Keratinocyte (primary cell): ENCODE data around the gene DCAF11. TPM values are rescaled to one million over a fixed set of nuclear protein-coding genes. Genes with fewer than 3 reads are reported as not detected.

Source experiments
- DNase-seq: peaks from one replicate; pipeline ENCODE4 v3.0.0-alpha.2; 2011; ENCODE audit warnings: low read depth, missing footprints, low spot score
- FAIRE-seq: peaks from 2 replicates; lab custom pipeline; 2011; peaks lifted over from hg19 to GRCh38; lab: Jason Lieb, UNC
- H2AFZ ChIP-seq: 2 replicates; pipeline ENCODE4 v1.6.0; 2012; ENCODE audit warnings: low read length, control low read depth, inconsistent platforms; ENCODE audit not compliant: control insufficient read depth
- H3K27ac ChIP-seq: 2 replicates; pipeline ENCODE4 v1.5.1; 2011; ENCODE audit warnings: low read length; ENCODE audit not compliant: control insufficient read depth, insufficient read depth
- H3K27me3 ChIP-seq: 3 replicates; pipeline ENCODE4 v1.6.0; 2011; ENCODE audit warnings: low read length; ENCODE audit not compliant: control insufficient read depth, insufficient read depth; ENCODE audit errors: extremely low read depth
- H3K36me3 ChIP-seq, 2 experiments: 2 replicates in 1 of 2; 3 replicates in 1 of 2; pipeline ENCODE4 v1.5.1; 2011; ENCODE audit warnings: low read length in 2 of 2, mild to moderate bottlenecking in 1 of 2; ENCODE audit not compliant: control insufficient read depth in 2 of 2, insufficient read depth in 2 of 2; ENCODE audit errors: extremely low read depth in 1 of 2
- H3K4me1 ChIP-seq: 3 replicates; pipeline ENCODE4 v1.5.1; 2011; ENCODE audit warnings: low read length; ENCODE audit not compliant: control insufficient read depth, insufficient read depth; ENCODE audit errors: extremely low read depth
- H3K4me2 ChIP-seq: 3 replicates; pipeline ENCODE4 v1.6.0; 2011; ENCODE audit warnings: low read depth, low read length; ENCODE audit not compliant: control insufficient read depth, insufficient read depth; ENCODE audit errors: extremely low read depth
- H3K4me3 ChIP-seq, 3 experiments: fragments of 200-600 bp in 1 of 3; sonication (generic) in 1 of 3; 2 replicates in 2 of 3; 3 replicates in 1 of 3; pipeline ENCODE4 v1.5.1; 2011 to 2016; ENCODE audit warnings: low read length in 3 of 3, mild to moderate bottlenecking in 3 of 3, control low read depth in 2 of 3, inconsistent platforms in 1 of 3, low read depth in 1 of 3, mixed read lengths in 1 of 3, mixed run types in 1 of 3, moderate library complexity in 1 of 3; ENCODE audit not compliant: control insufficient read depth in 2 of 3, insufficient read depth in 2 of 3; ENCODE audit errors: extremely low read depth in 1 of 3
- H3K79me2 ChIP-seq: 2 replicates; pipeline ENCODE4 v1.6.0; 2012; ENCODE audit warnings: low read length; ENCODE audit not compliant: control insufficient read depth, insufficient read depth
- H3K9ac ChIP-seq: 3 replicates; pipeline ENCODE4 v1.6.0; 2011; ENCODE audit warnings: low read length; ENCODE audit not compliant: control insufficient read depth, insufficient read depth; ENCODE audit errors: extremely low read depth
- H3K9me1 ChIP-seq: 3 replicates; pipeline ENCODE4 v1.6.0; 2011; ENCODE audit warnings: low read length; ENCODE audit not compliant: control insufficient read depth, insufficient read depth; ENCODE audit errors: extremely low read depth
- H3K9me3 ChIP-seq: 2 replicates; pipeline ENCODE4 v1.5.1; 2012; ENCODE audit warnings: low read depth, low read length; ENCODE audit not compliant: control insufficient read depth
- H4K20me1 ChIP-seq: 3 replicates; pipeline ENCODE4 v1.6.0; 2011; ENCODE audit warnings: low read length; ENCODE audit not compliant: control insufficient read depth, insufficient read depth; ENCODE audit errors: extremely low read depth
- EZH2 ChIP-seq: IDR thresholded peaks from one replicate; pipeline ENCODE4 v1.6.1; 2012; ENCODE audit warnings: inconsistent platforms, mild to moderate bottlenecking, low read length, moderate library complexity
- dilution Hi-C: fragments of 300-500 bp; cut with MboI; formaldehyde crosslinking; loops from one replicate; pipeline ENCODE4 v1.7.0; 2020; ENCODE audit warnings: low sequenced_read_pairs; ENCODE audit not compliant: extremely low pct_ligation_motif_present
- polyA plus RNA-seq, 5 experiments: library from polyadenylated mRNA; depleted of rRNA in 3 of 5; stranded (reverse) in 3 of 5; stranded (forward) in 1 of 5; unstranded in 1 of 5; fragments of >200 nt; gene quantifications; 1 replicate in 1 of 5; 2 replicates in 3 of 5; 3 replicates in 1 of 5; pipeline versions ENCODE4 v1.2.1 to v1.2.3, GENCODE V29; 2011 to 2012; ENCODE audit warnings: missing spikeins in 2 of 5, low read depth in 1 of 5, low replicate concordance in 1 of 5
- TF ChIP-seq, protein P1 (sequence below), 3 experiments: IDR thresholded peaks in 1 of 3; conservative IDR thresholded peaks in 1 of 3; optimal IDR thresholded peaks in 1 of 3; 2 replicates in 2 of 3; 3 replicates in 1 of 3; pipeline versions ENCODE3 to v1.5.1; 2011; ENCODE audit warnings: low read length in 3 of 3, mild to moderate bottlenecking in 3 of 3, moderate library complexity in 2 of 3, control low read depth in 1 of 3, inconsistent platforms in 1 of 3; ENCODE audit not compliant: insufficient read depth in 2 of 3; ENCODE audit errors: extremely low read depth in 1 of 3

The DCAF11 gene
- polyA plus RNA-seq, 1 donor (not counting 4 experiments of a cell fraction or from before 2014, with no cell fraction given): 25.9 TPM

DNA sequence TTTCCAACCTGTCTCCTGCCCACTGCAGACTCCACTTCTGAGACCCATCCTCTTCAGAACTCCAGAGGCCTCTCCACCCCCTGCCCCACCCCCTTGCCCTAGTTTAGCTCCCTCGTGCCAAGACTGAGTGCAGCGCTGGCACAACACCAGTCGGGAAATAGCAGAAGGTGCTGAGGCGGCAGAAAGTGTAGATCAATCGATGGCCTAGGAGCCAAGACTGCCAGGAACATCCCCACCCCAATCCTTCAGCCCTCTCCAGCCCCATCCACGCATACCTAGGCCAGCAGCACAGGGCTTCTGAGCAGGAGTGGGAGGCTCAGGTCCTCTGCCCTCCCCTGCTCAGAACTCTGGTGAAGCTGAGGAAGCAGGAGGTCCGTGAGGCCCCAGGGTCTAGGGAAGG is 42.1 kb upstream of the DCAF11 start:
- no peak overlapping the region for H3K4me3 ChIP-seq
- no peak for TF ChIP-seq EZH2
- TF ChIP-seq, protein P1, sequence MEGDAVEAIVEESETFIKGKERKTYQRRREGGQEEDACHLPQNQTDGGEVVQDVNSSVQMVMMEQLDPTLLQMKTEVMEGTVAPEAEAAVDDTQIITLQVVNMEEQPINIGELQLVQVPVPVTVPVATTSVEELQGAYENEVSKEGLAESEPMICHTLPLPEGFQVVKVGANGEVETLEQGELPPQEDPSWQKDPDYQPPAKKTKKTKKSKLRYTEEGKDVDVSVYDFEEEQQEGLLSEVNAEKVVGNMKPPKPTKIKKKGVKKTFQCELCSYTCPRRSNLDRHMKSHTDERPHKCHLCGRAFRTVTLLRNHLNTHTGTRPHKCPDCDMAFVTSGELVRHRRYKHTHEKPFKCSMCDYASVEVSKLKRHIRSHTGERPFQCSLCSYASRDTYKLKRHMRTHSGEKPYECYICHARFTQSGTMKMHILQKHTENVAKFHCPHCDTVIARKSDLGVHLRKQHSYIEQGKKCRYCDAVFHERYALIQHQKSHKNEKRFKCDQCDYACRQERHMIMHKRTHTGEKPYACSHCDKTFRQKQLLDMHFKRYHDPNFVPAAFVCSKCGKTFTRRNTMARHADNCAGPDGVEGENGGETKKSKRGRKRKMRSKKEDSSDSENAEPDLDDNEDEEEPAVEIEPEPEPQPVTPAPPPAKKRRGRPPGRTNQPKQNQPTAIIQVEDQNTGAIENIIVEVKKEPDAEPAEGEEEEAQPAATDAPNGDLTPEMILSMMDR (optimal IDR thresholded peaks at IDR 0.05 in 1 of 3, IDR thresholded peaks at IDR 0.05 in 1 of 3, conservative IDR thresholded peaks at IDR 0.05 in 1 of 3; ENCODE audit: extremely low read depth in 1 of 3, insufficient read depth in 2 of 3, low read length in 3 of 3): no peak
- no peak overlapping the region for H3K9ac ChIP-seq
- peaks cover 32% of the 10 kb centered on the region for H3K27me3 ChIP-seq
- no peaks in the 10 kb centered on the region for H3K4me1 ChIP-seq
- no peak overlapping the region for H3K27ac ChIP-seq
- H2AFZ ChIP-seq: no peak overlapping the region
- H3K36me3 ChIP-seq: no peaks in the 10 kb centered on the region
- dilution Hi-C loops: no loop called here
- H3K9me1 ChIP-seq: no peaks in the 10 kb centered on the region
- no peaks in the 10 kb centered on the region for H3K79me2 ChIP-seq
- no peaks in the 10 kb centered on the region for H3K9me3 ChIP-seq
- H4K20me1 ChIP-seq: no peaks in the 10 kb centered on the region
- no peak for DNase-seq
- H3K4me2 ChIP-seq: no peak overlapping the region
- no peak for FAIRE-seq

DNA sequence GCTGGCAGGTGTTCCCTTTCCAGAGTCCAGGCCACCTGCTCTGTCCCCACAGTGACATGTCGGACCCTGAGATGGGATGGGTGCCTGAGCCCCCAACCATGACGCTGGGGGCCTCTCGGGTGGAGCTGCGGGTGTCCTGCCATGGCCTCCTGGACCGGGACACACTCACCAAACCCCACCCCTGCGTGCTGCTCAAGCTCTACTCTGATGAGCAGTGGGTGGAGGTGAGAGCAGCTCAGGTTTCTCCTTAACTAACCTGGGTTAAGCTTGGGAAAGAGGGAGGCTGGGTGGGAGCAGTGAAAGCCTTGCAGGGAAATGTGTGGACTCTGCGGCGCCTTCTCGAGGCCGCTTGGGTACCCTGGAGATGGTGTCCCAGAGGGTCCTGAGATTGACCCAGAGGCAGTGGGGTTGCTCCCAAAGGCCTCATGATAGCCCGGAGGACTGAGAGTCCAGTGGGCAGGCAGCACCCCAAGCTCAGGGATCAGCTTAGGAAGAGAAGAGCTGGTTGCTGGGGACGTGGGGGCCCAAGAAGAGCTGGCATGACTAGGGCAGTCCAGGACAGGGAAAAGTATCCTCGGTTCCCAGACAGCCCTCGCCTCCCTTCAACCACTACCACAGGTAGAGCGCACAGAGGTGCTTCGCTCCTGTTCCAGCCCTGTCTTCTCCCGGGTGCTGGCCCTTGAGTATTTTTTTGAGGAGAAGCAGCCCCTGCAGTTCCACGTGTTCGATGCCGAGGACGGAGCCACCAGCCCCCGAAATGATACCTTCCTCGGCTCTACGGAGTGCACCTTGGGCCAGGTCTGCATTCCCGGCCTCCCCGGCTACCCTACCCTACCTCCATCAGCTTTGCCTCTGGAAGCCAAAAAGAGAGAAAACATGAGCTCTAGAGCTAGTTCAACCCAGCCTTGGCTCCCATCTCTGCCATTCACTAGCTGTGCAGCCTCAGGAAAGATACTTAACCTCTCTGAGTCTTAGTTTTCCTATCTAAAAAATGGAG is 41.4 kb upstream of the DCAF11 start:
- Histone ChIP-seq H2AFZ (no peak overlapping the region), H3K79me2 (no peaks in the 10 kb centered on the region), H3K9me1 (no peaks in the 10 kb centered on the region), H3K36me3 (no peaks in the 10 kb centered on the region), H3K9ac (no peak overlapping the region), H3K27ac (no peak overlapping the region), H3K4me3 (no peak overlapping the region), H3K27me3 (peaks cover 27% of the 10 kb centered on the region), H3K4me2 (no peak overlapping the region), H3K4me1 (no peaks in the 10 kb centered on the region), H4K20me1 (no peaks in the 10 kb centered on the region), H3K9me3 (no peaks in the 10 kb centered on the region)
- DNase-seq (no peak), FAIRE-seq (no peak)
- dilution Hi-C loops: no loop called here
- TF ChIP-seq, protein P1 (optimal IDR thresholded peaks at IDR 0.05 in 1 of 3, IDR thresholded peaks at IDR 0.05 in 1 of 3, conservative IDR thresholded peaks at IDR 0.05 in 1 of 3; ENCODE audit: extremely low read depth in 1 of 3, insufficient read depth in 2 of 3, low read length in 3 of 3): no peak
- TF ChIP-seq EZH2: no peak
